HG03108 (cell line): ENCODE measurements around the gene EFR3B.
"Not testable (repeated sequence)": the region's sequence is repeated elsewhere in the genome, so short reads cannot be mapped to it uniquely, and the experiment has no call there.

Source experiments
- ATAC-seq: cut with Tn5 transposase; IDR thresholded peaks from one replicate; pipeline ENCODE4 v1.9.1; 2021; ENCODE audit warnings: moderate library complexity; ENCODE audit not compliant: unreplicated experiment

Gene EFR3B

DNA sequence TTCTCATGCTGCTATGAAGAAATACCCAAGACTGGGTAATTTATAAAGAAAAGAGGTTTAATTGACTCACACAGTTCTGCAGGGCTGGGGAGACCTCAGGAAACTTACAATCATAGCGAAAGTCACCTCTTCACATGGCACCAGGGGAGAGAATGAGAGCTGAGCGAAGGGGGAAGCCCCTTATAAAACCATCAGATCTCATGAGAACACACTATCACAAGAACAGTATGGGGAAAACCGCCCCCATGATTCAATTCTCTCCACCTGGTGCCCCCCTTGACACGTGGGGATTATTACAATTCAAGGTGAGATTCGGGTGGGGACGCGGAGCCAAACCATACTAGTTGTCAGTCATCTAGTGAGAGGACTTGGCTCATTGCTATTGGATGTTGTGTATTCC is 60.5 kb downstream of the EFR3B start:
- not testable (repeated sequence) for ATAC-seq

DNA sequence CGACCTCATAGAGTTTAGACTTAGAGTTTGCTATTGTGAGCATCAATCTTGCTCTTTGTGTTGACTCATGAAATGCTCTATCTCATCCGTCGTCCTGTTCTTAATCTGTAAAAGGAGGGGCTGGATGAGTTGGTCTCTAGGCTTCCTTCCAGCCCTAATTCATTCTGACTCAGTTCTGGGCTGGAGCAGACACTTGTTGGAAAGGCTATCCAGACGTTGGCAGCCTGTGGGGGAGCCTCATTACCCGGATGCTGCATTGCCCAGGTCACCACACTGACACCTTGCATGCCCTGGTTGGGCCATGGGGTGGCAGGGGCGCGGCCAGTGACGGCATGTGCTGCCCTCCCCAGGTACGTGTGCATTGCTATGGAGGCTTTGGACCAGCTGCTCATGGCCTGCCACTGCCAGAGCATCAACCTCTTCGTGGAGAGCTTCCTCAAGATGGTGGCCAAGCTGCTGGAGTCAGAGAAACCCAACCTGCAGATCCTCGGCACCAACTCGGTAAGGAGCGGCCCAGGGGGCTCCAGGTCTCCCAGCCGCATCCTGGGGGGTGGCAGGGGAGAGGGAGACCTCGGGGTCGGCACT is 61.5 kb downstream of the EFR3B start:
- ATAC-seq = no peak

DNA sequence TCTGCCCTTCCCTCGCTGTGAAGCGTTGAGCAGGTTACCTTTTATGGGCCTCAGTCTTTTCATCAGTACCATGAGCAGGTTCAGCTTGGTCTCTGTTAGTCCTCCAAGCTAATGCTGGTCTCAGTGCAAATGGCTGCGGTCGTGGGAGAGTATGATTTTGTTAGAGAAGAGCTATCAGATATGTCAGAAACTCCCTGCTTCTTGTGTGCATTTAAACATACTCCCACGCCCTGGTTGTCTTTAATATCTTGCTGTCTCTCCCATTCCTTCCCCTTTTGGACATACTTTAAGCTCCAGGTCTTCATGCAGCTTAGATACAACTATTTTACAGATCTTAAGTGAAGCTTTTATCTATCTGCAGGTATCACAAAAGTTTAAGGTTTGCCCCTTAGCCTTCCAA is 62.9 kb downstream of the EFR3B start:
- no peak for ATAC-seq

DNA sequence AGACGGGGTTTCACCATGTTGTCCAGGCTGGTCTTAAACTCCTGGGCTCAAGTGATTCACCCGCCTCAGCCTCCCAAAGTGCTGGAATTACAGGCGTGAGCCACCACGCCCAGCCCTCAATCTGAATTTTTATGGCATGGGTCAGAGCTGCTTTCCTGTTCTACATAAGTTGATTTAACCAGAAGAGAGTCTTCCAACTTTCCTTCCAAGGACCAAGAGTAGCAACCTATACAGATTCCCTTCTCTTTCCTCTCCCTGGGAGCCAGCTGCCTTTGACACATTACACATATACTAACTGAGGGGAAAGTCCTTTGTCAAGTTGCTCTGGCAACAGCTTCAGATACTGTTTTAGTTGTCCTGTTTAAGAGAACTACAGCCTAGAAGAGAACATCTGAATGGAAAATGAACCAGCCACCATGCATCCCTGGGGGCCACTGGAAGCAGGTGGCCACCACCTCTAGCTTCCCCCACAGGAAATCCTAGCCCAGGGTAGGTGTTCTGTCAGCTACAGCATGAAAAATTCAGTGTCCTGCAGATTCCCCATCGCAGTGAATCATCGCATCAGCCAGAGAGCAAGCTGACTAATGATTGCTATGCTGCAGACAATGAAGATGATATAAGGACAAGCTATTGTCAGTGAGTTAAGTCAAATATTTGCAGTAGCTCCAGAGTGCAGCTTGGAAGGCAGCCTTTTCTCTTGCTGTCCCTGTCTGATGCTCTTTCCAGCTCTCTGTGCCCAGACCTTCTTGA is 63.6 kb downstream of the EFR3B start:
- ATAC-seq = no peak

DNA sequence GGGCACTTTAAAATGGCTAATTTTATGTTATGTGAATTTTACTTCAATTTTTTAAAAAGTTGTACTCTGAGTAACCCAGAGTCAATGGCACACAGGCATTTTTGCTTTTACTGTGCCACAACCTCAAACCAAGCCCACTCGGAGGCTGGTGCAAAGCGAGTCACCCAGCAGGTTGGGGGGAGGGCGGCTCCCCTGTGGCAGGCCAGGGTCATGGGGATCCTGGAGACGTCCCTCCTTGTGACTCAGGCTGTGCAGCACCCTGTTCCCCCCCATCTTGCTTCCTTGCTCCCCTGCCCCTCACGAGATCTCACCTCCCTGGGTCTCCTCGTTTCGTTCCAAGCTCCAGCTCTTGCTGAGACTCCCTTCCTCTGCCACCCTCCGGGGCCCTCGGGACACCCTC is 67.9 kb downstream of the EFR3B start:
- ATAC-seq = no peak

DNA sequence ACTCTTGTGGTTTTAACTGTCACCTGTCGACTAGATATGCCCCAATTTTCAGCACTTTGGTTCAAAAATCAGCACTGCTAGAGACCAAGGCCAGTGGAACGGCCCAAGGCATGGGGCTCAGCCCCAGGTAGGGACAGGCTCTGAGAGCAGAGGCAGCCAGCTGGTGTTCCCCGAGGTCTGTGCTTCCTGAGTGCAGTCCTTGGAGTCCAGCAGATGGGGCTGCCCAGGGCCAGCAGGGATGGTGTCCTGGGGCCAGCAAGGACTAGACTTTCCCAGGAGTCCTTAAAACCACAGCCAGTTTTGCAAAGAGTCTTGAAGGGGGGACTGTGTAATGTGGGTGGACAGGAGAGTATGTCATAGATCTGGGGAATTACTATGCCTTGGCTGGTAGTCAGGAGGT is 70.2 kb downstream of the EFR3B start:
- ATAC-seq = no peak

DNA sequence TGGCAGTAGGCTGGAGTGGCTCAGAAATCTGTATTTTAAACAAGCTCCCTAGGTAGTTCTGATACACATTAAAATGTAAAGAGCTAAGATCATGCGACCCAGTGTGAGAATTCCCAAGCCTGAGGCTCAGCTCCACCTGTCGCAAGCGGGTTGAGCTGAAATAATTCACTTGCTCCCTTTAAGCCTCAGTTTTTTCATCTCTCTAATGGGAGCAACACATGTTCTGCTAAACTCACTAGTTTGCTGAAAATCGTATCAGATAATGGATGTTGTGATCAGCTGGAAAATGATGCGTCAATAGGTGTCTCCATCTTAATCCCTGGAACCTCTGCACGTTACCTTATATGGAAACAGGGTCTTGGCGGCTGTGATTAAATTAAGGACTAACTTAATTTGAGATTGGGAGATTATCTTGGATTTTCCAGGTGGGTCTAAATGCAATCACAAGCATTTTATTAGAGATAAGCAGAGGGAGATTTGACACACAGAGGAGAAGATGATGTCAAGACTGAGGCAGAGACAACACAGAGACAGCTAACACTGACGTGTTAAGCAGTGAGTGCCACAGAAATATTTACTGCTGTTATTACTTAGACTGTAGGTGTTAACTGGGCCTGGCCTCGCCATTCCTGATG is 73.5 kb downstream of the EFR3B start:
- no peak for ATAC-seq

DNA sequence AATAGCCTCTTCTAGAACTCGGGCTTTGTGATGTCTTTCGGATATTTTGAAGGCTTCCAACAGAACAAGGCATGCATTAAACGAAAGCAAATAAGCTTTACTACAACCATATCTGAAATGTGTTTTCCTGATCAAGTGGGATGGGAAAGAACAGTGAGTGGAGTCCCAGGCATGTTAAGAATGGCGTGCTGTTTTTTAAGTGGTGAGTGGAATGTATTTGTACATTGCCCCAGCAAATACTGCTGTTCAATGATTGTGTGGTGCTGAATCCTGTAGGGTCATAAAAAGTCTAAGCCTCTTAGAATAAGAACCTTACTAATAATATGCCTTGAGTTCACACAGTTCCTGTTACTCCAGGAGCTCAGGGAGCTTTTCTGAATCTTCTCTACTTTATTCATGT is 74.0 kb downstream of the EFR3B start:
- ATAC-seq = no peak

DNA sequence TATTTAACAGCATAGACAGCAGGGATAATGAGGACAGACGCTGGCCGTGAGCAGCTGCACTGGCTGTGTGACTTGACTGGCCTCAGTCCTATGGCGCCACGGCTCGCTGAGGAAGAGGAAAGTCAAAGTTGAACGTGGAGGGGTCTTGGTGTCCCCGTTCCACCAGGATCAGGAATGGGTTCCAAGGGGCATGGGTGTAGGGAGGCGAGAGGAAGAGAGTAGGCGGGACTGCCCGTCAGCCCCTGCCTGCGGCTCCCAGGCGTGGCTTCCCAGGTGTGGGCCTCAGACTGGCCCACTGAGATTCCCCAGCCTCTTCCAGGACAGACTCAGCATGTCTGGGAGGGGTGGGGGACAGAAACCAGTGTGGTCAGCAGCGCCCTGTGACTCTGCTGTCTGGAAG is 75.1 kb downstream of the EFR3B start:
- ATAC-seq = no peak

DNA sequence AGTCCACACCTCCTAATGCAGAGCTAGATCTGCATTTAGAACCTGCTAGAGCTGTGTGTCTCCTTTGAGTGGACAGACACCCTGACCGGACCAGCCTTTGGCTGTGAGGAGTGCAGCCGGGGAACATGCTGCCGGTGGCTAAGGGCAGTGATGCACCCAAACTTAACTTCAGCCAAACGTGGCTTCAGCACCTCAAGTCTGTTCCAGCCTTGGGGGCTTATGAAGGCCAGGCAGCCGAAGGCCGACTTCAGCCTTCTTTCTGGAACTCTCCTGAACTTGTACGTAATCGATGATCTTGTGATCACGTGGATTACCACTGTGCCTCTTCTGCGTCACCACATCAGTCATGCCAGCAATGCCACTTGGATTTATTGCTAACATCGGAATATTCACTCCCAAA is 77.4 kb downstream of the EFR3B start:
- no peak for ATAC-seq

DNA sequence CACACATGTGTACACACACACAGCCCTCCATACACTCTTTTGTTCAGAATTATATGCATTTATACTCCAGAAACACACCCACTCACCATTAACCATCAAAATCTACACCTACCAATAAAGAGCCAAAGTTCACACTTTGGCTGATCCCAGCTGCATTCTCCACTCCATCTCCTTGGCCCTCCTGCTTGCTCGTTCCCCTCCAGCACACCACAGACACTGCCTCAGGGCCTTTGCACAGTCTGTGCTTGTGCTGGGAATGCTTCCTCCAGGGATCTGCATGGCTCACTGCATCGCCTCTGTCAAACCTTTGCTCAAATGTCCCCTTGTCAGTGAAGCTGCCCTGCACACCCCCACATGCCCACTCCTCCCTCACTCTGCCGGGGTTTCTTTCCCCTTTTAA is 80.5 kb downstream of the EFR3B start:
- no peak for ATAC-seq

DNA sequence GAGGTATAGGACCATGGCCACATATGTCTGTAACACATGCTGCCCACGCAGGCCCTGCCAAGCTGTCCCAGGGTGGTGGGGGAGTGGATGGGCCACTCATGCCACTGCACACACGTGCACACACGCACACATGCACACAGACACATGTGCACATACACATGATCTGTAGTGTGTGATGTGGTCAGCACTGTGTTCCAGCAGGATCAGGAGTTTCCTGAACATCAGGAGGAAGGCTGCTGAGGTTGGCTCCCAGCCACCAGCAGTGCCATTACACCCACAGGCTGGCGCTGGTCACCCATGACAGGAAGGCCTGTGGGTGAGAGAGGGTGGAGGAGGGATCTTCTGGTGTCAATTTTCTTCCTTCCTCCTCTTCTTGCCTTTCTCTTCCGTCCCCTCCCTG is 81.8 kb downstream of the EFR3B start:
- no peak for ATAC-seq

DNA sequence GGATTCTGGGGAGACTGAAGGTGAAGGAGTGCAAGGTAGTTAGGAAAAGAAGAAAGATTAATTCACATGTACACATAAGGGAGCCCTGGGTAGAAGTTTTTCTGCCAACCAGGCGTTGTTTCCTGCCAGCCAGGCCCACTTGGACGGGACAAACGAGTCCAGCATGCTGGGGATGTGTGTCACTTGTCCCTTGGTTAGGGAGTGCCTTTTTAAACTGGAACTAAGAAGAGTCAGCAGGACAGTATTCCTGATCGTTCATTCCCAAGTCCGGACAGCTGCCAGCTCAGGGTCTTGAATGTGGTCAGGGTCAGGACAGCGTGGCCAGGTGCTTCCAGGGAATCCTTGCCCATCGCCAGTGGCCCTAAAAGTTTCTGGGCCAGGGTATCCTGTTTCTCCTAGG is 83.3 kb downstream of the EFR3B start:
- ATAC-seq = no peak

DNA sequence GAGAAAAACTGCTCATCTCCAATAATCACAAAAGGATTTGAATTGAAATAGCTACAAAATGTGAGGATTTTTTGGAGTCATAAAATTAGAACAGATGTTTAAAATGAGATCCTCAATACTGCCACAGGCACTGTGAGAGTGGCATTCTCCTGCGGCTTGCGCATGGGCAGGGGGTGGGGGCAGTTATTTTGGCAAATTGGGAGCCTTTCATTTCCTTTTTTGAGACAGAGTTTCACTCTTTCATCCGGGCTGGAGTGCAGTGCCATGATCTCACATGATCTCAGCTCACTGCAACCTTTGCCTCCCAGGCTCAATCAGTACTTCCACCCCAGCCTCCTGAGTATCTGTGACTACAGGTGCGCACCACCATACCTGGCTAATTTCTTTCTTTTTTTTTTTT is 84.1 kb downstream of the EFR3B start:
- ATAC-seq = no peak

DNA sequence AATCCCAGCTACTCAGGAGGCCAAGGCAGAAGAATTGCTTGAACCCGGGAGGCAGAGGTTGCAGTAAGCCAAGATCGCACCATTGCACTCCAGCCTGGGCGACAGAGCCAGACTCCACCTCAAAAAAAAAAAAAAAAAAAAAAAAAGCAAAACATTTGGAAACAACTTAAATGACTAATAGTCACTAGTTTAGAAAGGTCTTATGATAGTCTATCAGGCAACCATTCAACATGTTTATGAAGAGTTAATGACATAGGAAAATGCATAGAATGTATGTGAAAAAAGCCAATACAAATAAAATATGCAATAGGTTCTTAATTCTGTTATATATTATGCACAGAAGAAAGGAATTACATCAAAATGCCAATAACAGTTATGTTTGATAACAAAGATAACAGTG is 85.2 kb downstream of the EFR3B start:
- not testable (repeated sequence) for ATAC-seq

DNA sequence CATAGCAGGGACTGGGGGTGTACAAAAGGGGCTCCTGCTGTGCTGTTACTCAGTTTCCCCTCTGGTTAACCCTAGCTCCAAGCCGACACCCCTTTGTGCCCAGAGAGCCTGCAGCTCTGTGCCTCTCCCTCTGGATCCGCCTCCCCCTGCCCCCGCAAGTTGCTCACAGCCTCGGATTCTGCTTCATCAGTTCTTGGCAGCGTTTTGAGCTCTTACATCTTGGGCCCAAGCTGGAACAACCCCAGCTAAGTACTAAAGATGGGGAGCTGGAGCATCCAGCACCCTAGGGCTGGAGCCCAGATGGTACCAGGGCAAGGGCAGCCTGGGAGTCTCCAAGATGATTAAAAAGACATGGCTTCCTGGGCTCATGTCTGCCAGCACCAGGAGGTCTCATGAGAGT is 85.8 kb downstream of the EFR3B start:
- ATAC-seq = no peak

DNA sequence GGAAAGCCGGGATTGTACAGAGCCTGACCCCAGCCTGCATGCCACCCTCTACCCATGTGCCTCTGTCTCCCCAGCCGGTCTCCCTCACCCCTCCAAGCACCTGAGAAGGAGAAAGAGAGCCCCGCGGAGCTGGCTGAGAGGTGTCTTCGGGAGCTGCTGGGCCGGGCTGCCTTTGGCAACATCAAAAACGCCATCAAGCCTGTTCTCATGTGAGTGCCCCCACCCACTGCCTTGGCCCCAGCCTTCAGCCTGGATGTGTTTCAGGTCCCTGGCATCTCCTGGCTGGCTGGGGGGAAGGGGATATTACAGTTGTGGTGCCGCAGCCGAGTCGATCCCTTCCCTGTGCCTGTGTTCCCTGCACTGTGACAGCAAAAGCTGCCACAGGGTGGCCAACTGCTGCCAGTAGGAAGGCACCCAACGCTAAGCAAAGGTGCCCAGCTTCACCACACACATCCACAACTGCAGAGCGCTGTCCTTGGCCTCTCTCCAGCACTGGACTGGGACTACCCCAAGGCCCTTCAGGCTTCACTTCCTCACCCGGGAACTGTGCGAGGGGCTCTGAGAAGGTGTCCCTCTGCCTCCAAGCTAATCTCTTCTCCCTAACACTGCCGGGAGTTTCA is 88.1 kb downstream of the EFR3B start:
- no peak for ATAC-seq

DNA sequence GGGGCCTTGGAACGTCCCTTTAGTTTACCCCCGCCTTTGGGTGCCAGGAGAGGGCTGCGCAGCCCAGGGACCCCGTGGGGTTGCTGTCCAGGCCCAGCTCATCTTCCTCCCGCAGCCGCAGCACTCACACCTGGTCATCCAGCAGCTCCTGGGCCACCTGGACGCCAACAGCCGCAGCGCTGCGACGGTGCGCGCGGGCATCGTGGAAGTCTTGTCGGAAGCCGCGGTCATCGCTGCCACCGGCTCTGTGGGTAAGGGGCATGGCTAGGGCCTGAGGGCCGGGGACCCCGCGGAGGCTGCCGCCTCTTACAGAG is 89.3 kb downstream of the EFR3B start:
- no peak for ATAC-seq

DNA sequence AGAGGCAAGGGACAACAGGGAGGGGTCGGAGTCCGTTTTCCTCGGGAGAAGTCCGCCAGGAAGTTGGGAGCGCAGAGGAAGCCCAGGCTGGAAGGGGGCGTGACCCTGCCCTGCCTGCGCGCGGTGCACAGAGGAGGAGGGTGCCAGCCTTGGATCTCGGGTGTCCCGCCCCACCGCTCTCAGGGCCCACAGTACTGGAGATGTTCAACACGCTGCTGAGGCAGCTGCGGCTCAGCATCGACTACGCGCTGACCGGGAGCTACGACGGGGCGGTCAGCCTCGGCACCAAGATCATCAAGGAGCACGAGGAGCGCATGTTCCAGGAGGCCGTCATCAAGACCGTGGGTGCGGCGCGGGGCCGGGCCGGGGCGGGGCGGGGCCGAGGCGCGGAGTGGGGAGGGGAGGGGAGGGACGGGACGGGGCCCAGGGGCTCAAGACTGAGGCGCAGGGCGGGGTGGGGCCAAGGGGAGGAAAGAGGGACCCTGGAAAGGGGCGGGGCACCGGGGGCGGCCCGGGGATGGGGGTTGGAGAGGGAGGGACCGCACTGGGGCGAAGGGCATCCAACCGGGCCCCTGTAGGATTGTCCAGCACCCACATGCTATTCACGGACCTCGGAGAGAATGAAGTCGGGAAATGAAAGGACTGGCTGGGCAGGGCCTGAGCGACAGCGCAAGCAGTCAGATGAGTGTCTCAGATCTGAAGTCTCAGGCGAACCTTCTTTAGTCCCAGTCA is 89.9 kb downstream of the EFR3B start:
- ATAC-seq = no peak

DNA sequence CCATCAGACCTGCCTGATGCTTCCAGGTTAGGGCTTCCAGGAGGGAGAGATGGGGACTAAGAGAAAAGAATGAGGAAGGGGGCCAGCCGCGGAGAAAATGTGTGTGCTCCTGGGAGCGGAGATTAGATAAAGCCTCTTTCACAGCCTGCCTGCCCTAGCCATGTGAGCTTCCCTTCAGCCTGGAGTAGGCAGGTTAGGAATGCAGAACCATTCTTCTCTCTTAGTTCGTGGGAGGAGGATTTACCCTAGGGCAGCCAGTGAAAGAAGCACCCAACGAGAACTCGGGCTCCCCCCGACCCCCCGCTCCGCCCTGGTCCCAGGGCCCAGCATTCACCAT is 90.4 kb downstream of the EFR3B start:
- no peak for ATAC-seq

DNA sequence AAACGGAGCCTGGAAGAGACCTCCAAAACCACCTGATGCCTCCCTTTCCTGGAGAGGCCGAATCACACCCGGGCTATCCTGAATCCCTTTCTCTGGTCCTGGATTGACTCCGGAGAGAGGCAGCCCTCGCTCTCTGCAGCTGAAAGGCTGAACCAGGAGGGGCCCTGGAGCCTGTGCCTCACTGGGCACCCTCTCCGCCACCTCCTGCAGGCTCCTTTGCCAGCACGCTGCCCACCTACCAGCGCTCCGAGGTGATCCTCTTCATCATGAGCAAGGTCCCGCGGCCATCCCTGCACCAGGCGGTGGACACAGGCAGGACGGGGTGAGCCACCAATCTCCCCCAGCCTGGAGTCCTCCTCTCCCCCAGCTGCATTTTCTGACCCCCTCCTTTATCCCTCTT is 90.8 kb downstream of the EFR3B start:
- no peak for ATAC-seq

DNA sequence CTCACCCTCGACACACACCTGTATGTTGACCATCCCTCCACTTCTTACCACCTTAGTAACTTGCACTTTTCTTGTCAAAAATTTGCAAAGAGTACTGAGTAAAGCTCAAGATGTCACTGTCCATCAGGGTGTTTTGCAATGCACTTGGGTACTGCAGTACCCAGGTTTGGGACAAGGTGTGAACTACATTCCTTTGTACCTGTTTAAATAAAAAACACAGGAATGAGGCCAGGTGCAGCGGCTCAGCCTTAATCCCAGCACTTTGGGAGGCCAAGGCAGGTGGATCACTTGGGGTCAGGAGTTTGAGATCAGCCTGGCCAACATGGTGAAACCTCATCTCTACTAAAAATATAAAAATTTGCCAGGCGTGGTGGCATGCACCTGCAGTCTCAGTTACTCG is 98.7 kb downstream of the EFR3B start:
- ATAC-seq = not testable (repeated sequence)
